GM23338 (cell line): ENCODE measurements around the gene NEO1. TPM values are rescaled to one million over a fixed set of nuclear protein-coding genes. Genes with fewer than 3 reads are reported as not detected.

ENCODE experiments used
- ATAC-seq: fragments of 200-7000 bp; cut with Tn5 transposase; 3 replicates; pipeline ENCODE4 v1.9.1; 2020
- DNase-seq: peaks from one replicate; pipeline ENCODE4 v3.0.0-alpha.2; 2015; ENCODE audit warnings: low spot score
- H2AFZ ChIP-seq: fragments of 200-600 bp; sonication (generic); 2 replicates; pipeline ENCODE4 v1.8.0; 2016; ENCODE audit warnings: antibody characterized with exemption, mild to moderate bottlenecking, moderate library complexity
- H3F3A ChIP-seq: fragments of 200-600 bp; sonication (generic); replicated peaks from 2 replicates; pipeline ENCODE4 v1.8.0; 2017; ENCODE audit warnings: antibody characterized with exemption, mixed run types, low read depth
- H3K27ac ChIP-seq: fragments of 200-600 bp; sonication (generic); 2 replicates; pipeline ENCODE4 v1.6.1; 2016; ENCODE audit warnings: low read depth
- H3K27me3 ChIP-seq: fragments of 200-600 bp; sonication (generic); 2 replicates; pipeline ENCODE4 v1.8.0; 2016; ENCODE audit warnings: mild to moderate bottlenecking, mixed run types, moderate library complexity; ENCODE audit not compliant: insufficient read depth
- H3K36me3 ChIP-seq: fragments of 200-600 bp; sonication (generic); 2 replicates; pipeline ENCODE4 v1.8.0; 2016; ENCODE audit warnings: mild to moderate bottlenecking; ENCODE audit not compliant: insufficient read depth
- H3K4me1 ChIP-seq: fragments of 200-600 bp; sonication (generic); 2 replicates; pipeline ENCODE4 v1.8.0; 2016; ENCODE audit warnings: mild to moderate bottlenecking, moderate library complexity; ENCODE audit not compliant: insufficient read depth
- H3K4me2 ChIP-seq: fragments of 200-600 bp; sonication (generic); 2 replicates; pipeline ENCODE4 v1.7.1; 2017; ENCODE audit warnings: mixed run types
- H3K4me3 ChIP-seq: fragments of 200-600 bp; sonication (generic); 2 replicates; pipeline ENCODE4 v1.6.1; 2016; ENCODE audit warnings: mixed run types
- H3K79me2 ChIP-seq: fragments of 200-600 bp; sonication (generic); replicated peaks from 2 replicates; pipeline ENCODE4 v1.8.0; 2017; ENCODE audit warnings: mild to moderate bottlenecking; ENCODE audit not compliant: insufficient read depth
- H3K9me2 ChIP-seq: fragments of 200-600 bp; sonication (generic); 2 replicates; pipeline ENCODE4 v1.8.0; 2017; ENCODE audit not compliant: insufficient read depth
- H4K20me1 ChIP-seq: fragments of 200-600 bp; sonication (generic); replicated peaks from 2 replicates; pipeline ENCODE4 v1.8.0; 2017; ENCODE audit warnings: mild to moderate bottlenecking; ENCODE audit not compliant: insufficient read depth
- H3K27ac Mint-ChIP-seq: 2 replicates; pipeline ENCODE4 v1.8.0; 2020; ENCODE audit warnings: inconsistent platforms, mild to moderate bottlenecking, moderate library complexity, mixed read lengths
- H3K27me3 Mint-ChIP-seq: 3 replicates; pipeline ENCODE4 v1.8.0; 2022; ENCODE audit warnings: low read depth, mild to moderate bottlenecking, moderate library complexity, mixed read lengths, inconsistent platforms; ENCODE audit not compliant: insufficient read depth, poor library complexity
- H3K36me3 Mint-ChIP-seq: 3 replicates; pipeline ENCODE4 v1.8.0; 2021; ENCODE audit warnings: low read depth, mild to moderate bottlenecking, inconsistent platforms, moderate library complexity, mixed read lengths
- H3K4me1 Mint-ChIP-seq: 3 replicates; pipeline ENCODE4 v1.8.0; 2020; ENCODE audit warnings: mild to moderate bottlenecking, inconsistent platforms, mixed read lengths
- H3K4me3 Mint-ChIP-seq: 3 replicates; pipeline ENCODE4 v1.8.0; 2021; ENCODE audit warnings: moderate library complexity, mild to moderate bottlenecking, inconsistent platforms, mixed read lengths
- H3K9me3 Mint-ChIP-seq: 3 replicates; pipeline ENCODE4 v1.8.0; 2020; ENCODE audit warnings: moderate library complexity, mild to moderate bottlenecking, inconsistent platforms, mixed read lengths
- CREB1 ChIP-seq: fragments of 250-450 bp; sonication (Bioruptor Pico); IDR thresholded peaks from 2 replicates; pipeline ENCODE4 v1.5.0; 2020; ENCODE audit warnings: low read depth, mild to moderate bottlenecking, moderate library complexity
- CTCF ChIP-seq, 2 experiments: fragments of 200-600 bp in 1 of 2; sonication (generic) in 1 of 2; conservative IDR thresholded peaks; 2 replicates each; pipeline versions ENCODE4 v1.5.1 to v1.6.1; 2016 to 2017; ENCODE audit warnings: antibody characterized with exemption in 2 of 2, low read depth in 2 of 2, mild to moderate bottlenecking in 2 of 2, moderate library complexity in 1 of 2
- EZH2 ChIP-seq: fragments of 200-600 bp; sonication (generic); IDR thresholded peaks from one replicate; pipeline ENCODE4 v1.8.0; 2017; ENCODE audit warnings: antibody characterized with exemption, mild to moderate bottlenecking, low read depth; ENCODE audit not compliant: unreplicated experiment
- EZH2phosphoT487 ChIP-seq: fragments of 200-600 bp; sonication (generic); IDR thresholded peaks from one replicate; pipeline ENCODE4 v1.8.1; 2018; ENCODE audit warnings: antibody characterized with exemption; ENCODE audit not compliant: unreplicated experiment
- JUNB ChIP-seq: IDR thresholded peaks from one replicate; pipeline ENCODE4 v1.6.1; 2016; ENCODE audit warnings: antibody characterized with exemption; ENCODE audit not compliant: unreplicated experiment
- NANOG ChIP-seq: IDR thresholded peaks from 2 replicates; pipeline ENCODE4 v1.6.1; 2016; ENCODE audit warnings: antibody characterized with exemption, borderline replicate concordance
- ZNF331 ChIP-seq: fragments of 250-450 bp; sonication (Bioruptor Pico); IDR thresholded peaks from 2 replicates; pipeline ENCODE4 v1.5.0; 2020; ENCODE audit warnings: low read depth, mild to moderate bottlenecking, moderate library complexity
- ZNF462 ChIP-seq: fragments of 250-450 bp; sonication (Bioruptor Pico); IDR thresholded peaks from 2 replicates; pipeline ENCODE4 v1.5.0; 2020; ENCODE audit warnings: mild to moderate bottlenecking, moderate library complexity
- polyA plus RNA-seq: library from polyadenylated mRNA; unstranded; fragments of >200 nt; fragmentation: Nextera tagmentation; extraction: Ambion mirVana; gene quantifications from 2 replicates; pipeline ENCODE4 v1.2.1, GENCODE V29; 2016
- total RNA-seq: library from RNA; depleted of rRNA; stranded (reverse); fragments of >200 nt; shearing (Covaris generic); gene quantifications from 2 replicates; pipeline ENCODE4 v1.2.3, GENCODE V29; 2014
- TF ChIP-seq, protein P1 (sequence below): IDR thresholded peaks from one replicate; pipeline ENCODE4 v1.6.1; 2018; ENCODE audit warnings: antibody characterized with exemption; ENCODE audit not compliant: unreplicated experiment
- TF ChIP-seq, protein P2 (sequence below): IDR thresholded peaks from 2 replicates; pipeline ENCODE4 v1.6.1; 2016; ENCODE audit warnings: antibody characterized with exemption

The NEO1 gene
- total and polyA plus RNA-seq, 2 experiments from 2014 or later = 8.4 to 45.8 TPM

DNA sequence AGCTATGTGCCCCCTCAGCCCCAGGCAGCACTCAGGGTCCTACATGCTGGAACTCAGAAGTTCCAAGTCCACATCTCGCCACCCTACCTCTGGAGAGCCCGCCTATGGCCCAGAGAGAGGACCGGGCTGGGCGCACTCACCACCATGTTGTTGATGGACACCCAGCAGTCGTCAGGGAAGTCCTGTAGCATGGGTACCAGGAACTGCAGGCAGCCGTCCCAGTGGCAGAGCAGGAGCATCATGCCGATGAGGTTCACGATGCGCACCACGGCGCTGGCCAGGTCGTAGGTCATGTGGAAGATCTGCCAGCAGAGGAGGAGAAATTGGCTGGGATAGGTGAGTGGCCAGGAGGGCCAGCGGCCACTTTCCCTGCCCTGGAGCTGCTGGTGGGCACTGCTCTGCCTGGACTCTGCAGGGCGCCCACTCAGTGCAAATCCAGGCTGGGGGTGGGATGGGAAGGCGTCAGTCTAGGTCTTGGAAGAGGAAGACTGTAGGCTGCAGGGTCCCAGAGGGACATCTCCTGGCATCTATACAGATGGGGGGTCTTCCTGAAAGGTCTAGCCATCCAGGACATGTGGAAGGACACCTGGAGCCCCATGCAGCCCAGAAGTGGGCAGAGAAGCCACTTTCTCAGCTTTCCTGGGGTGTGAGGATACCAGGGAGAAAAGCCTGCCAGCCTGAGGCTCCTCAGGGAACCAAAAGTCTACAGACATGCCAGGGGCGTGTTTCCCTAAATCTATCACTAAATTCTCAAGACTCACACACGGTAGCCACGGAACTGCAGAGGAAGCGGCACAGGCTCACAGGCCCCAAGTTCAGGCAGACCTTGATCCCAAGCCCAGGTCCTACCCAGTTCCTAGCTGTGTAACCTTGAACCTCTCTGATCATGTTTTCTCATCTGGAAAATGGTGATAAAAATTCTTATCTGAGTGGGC is 280.0 kb downstream of the NEO1 start:
- H3K9me2 ChIP-seq = no peaks in the 10 kb centered on the region
- H3K4me2 ChIP-seq = no peak overlapping the region
- no peak overlapping the region for H3K4me3 ChIP-seq
- no peak for DNase-seq
- peaks cover 17% of the 10 kb centered on the region for H3K36me3 Mint-ChIP-seq
- H3F3A ChIP-seq = no peaks in the 10 kb centered on the region
- no peaks in the 10 kb centered on the region for H3K79me2 ChIP-seq
- H3K9me3 Mint-ChIP-seq = no peaks in the 10 kb centered on the region; the same call in 2 of the 3 replicates
- H3K27ac Mint-ChIP-seq = peak overlapping the region; percentile 65; the same call in 1 of the 2 replicates
- H3K27me3 Mint-ChIP-seq = peaks cover 8% of the 10 kb centered on the region
- H4K20me1 ChIP-seq = no peaks in the 10 kb centered on the region; the same call in 1 of the 2 replicates
- no peak overlapping the region for H2AFZ ChIP-seq
- H3K4me3 Mint-ChIP-seq = no peak overlapping the region
- H3K27me3 ChIP-seq = no peaks in the 10 kb centered on the region
- no peaks in the 10 kb centered on the region for H3K36me3 ChIP-seq
- TF ChIP-seq NANOG (no peak), JUNB (no peak), ZNF462 (CRISPR knock-in tag) (no peak), EZH2phosphoT487 (no peak), CTCF (conservative IDR thresholded peaks at IDR 0.05; ENCODE audit: low read depth in 2 of 2) (no peak), CREB1 (CRISPR knock-in tag) (no peak), EZH2 (no peak), ZNF331 (no peak)
- TF ChIP-seq, protein P1, sequence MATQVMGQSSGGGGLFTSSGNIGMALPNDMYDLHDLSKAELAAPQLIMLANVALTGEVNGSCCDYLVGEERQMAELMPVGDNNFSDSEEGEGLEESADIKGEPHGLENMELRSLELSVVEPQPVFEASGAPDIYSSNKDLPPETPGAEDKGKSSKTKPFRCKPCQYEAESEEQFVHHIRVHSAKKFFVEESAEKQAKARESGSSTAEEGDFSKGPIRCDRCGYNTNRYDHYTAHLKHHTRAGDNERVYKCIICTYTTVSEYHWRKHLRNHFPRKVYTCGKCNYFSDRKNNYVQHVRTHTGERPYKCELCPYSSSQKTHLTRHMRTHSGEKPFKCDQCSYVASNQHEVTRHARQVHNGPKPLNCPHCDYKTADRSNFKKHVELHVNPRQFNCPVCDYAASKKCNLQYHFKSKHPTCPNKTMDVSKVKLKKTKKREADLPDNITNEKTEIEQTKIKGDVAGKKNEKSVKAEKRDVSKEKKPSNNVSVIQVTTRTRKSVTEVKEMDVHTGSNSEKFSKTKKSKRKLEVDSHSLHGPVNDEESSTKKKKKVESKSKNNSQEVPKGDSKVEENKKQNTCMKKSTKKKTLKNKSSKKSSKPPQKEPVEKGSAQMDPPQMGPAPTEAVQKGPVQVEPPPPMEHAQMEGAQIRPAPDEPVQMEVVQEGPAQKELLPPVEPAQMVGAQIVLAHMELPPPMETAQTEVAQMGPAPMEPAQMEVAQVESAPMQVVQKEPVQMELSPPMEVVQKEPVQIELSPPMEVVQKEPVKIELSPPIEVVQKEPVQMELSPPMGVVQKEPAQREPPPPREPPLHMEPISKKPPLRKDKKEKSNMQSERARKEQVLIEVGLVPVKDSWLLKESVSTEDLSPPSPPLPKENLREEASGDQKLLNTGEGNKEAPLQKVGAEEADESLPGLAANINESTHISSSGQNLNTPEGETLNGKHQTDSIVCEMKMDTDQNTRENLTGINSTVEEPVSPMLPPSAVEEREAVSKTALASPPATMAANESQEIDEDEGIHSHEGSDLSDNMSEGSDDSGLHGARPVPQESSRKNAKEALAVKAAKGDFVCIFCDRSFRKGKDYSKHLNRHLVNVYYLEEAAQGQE = no peak
- TF ChIP-seq, protein P2, sequence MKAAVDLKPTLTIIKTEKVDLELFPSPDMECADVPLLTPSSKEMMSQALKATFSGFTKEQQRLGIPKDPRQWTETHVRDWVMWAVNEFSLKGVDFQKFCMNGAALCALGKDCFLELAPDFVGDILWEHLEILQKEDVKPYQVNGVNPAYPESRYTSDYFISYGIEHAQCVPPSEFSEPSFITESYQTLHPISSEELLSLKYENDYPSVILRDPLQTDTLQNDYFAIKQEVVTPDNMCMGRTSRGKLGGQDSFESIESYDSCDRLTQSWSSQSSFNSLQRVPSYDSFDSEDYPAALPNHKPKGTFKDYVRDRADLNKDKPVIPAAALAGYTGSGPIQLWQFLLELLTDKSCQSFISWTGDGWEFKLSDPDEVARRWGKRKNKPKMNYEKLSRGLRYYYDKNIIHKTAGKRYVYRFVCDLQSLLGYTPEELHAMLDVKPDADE = no peak
- H3K4me1 ChIP-seq = peaks cover 3% of the 10 kb centered on the region
- no peak overlapping the region for H3K27ac ChIP-seq
- peaks cover 7% of the 10 kb centered on the region for H3K4me1 Mint-ChIP-seq
- ATAC-seq = no peak
